Nephron progenitor cell (in vitro differentiated cells): ENCODE data around the gene SLCO2A1.

ENCODE experiments used
- DNase-seq: peaks from one replicate; pipeline ENCODE4 v3.0.0; 2021
- H3K27ac Mint-ChIP-seq: 2 replicates; pipeline ENCODE4 v1.8.0; 2021; ENCODE audit warnings: mild to moderate bottlenecking, moderate library complexity, mixed read lengths
- H3K27me3 Mint-ChIP-seq: 2 replicates; pipeline ENCODE4 v1.8.0; 2021; ENCODE audit warnings: mild to moderate bottlenecking, low read depth, mixed read lengths; ENCODE audit not compliant: poor library complexity
- H3K36me3 Mint-ChIP-seq: 2 replicates; pipeline ENCODE4 v1.8.0; 2021; ENCODE audit warnings: low read depth, mixed read lengths
- H3K4me1 Mint-ChIP-seq: 2 replicates; pipeline ENCODE4 v1.8.0; 2021; ENCODE audit warnings: mixed read lengths
- H3K4me3 Mint-ChIP-seq: 2 replicates; pipeline ENCODE4 v1.8.0; 2021; ENCODE audit warnings: mild to moderate bottlenecking, moderate library complexity, mixed read lengths
- H3K9me3 Mint-ChIP-seq: 2 replicates; pipeline ENCODE4 v1.8.0; 2021; ENCODE audit warnings: mild to moderate bottlenecking, moderate library complexity, mixed read lengths
- TF ChIP-seq, protein P1 (sequence below): fragments of 200-600 bp; sonication (generic); IDR thresholded peaks from 2 replicates; pipeline ENCODE4 v1.5.0; 2021; ENCODE audit warnings: antibody characterized with exemption

Gene SLCO2A1

DNA sequence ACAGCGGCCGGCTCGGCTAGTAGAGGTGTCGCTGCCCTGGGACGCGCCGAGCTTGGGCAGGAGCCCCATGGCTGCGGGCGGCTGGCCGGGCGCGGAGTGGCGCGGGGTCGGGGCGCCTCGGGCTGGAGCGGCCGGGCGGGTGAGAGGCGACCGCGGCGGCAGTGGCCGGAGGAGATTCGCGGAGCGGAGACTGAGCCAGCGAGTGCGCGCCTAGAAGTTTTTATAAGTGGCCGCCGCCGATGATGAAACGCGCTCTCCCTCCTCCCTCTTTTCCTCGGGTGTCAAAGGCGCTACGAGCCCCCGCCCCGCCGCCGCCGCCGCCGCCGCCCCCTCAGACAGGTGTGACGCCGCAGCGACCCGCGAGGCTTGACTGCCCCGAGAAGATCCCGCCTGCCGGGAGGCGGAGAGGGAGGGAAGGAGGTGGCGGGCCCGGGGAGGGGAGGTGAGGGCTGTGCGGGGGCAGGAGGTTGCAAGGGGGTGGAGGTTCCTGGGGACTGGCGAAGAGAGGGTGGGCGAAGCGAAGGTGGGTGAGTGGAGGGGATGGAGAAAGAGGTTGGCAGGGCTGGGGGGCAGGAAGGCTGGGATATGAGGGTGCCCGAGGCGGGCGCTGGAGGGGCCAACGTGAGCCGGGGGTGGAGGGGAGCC is at the start of gene SLCO2A1:
Gene SLCO2A1, minus strand, starts transcription at position 192 of the 645 bp plus-strand sequence. Its CDS starts 123 bp downstream, at position 69.
- peaks cover 50% of the 10 kb centered on the region for H3K4me1 Mint-ChIP-seq
- peak within 1 kb of the TSS; percentile 91 for H3K27ac Mint-ChIP-seq
- no peaks in the 10 kb centered on the region for H3K36me3 Mint-ChIP-seq
- TF ChIP-seq, protein P1, sequence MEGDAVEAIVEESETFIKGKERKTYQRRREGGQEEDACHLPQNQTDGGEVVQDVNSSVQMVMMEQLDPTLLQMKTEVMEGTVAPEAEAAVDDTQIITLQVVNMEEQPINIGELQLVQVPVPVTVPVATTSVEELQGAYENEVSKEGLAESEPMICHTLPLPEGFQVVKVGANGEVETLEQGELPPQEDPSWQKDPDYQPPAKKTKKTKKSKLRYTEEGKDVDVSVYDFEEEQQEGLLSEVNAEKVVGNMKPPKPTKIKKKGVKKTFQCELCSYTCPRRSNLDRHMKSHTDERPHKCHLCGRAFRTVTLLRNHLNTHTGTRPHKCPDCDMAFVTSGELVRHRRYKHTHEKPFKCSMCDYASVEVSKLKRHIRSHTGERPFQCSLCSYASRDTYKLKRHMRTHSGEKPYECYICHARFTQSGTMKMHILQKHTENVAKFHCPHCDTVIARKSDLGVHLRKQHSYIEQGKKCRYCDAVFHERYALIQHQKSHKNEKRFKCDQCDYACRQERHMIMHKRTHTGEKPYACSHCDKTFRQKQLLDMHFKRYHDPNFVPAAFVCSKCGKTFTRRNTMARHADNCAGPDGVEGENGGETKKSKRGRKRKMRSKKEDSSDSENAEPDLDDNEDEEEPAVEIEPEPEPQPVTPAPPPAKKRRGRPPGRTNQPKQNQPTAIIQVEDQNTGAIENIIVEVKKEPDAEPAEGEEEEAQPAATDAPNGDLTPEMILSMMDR = no peak
- peak; percentile 82 for DNase-seq
- no peaks in the 10 kb centered on the region for H3K9me3 Mint-ChIP-seq
- H3K4me3 Mint-ChIP-seq = peak within 1 kb of the TSS; percentile 93
- peaks cover 26% of the 10 kb centered on the region for H3K27me3 Mint-ChIP-seq

DNA sequence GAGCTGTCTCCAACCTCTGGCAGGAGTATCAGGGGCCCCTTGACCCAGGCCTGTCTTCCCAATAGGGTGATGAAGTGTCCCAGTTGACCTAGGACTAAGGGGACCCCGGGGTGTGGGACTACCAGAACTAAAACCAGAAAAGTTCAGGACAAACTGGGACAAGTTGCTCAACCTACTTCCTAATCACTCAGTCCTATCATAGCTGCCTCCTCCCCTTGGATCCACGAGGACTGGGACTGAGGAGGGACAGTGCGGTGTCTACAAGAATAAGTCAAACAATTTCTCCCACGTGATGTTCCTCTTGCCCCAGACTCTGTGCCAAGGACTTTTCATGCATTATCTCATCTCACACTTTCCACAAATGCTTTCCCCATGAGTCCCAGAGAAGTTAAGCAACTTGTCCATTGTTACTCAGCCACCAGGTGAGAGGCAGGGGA is 49.4 kb upstream of the SLCO2A1 start:
- H3K4me3 Mint-ChIP-seq = no peak overlapping the region
- DNase-seq = no peak
- no peak overlapping the region for H3K27ac Mint-ChIP-seq
- H3K9me3 Mint-ChIP-seq = peaks cover 33% of the 10 kb centered on the region
- H3K36me3 Mint-ChIP-seq = peaks cover 6% of the 10 kb centered on the region
- H3K4me1 Mint-ChIP-seq = peaks cover 16% of the 10 kb centered on the region
- TF ChIP-seq, protein P1 = no peak
- peaks cover 4% of the 10 kb centered on the region for H3K27me3 Mint-ChIP-seq

DNA sequence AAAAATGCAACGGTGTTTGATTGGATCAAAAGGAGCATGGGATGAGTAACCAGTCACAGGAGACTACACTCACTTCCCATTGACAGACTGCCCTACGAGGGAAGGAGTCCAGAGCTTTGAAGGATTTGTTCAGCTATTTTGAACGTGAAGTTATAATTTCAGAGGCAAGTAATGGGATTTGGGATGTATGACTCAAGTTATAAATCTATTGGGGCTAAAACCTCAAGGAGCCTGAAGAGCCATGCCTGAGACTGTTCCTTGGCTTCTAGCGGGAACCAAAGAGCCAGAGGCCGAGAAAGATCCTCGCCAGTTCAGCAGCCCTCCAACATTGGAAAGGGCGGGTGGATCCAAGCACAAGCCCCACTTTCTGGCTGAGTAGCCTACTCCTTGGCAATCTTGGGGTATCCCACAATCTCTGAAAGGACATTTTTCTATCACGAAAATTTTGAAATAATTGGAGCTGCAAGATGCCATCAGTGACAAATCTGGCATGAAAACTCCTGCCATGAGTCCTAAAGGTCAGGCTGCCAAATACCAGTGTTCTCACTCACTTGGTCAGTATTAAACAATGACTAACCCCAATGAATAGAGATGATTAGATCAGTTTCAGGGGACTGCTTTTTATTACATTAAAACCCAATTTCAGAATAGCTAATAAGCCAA is 48.6 kb upstream of the SLCO2A1 start:
- DNase-seq = no peak
- Mint-ChIP-seq H3K4me1 (peaks cover 11% of the 10 kb centered on the region), H3K9me3 (peaks cover 33% of the 10 kb centered on the region), H3K36me3 (peaks cover 6% of the 10 kb centered on the region), H3K27ac (no peak overlapping the region), H3K4me3 (no peak overlapping the region), H3K27me3 (no peaks in the 10 kb centered on the region)
- TF ChIP-seq, protein P1 = no peak

DNA sequence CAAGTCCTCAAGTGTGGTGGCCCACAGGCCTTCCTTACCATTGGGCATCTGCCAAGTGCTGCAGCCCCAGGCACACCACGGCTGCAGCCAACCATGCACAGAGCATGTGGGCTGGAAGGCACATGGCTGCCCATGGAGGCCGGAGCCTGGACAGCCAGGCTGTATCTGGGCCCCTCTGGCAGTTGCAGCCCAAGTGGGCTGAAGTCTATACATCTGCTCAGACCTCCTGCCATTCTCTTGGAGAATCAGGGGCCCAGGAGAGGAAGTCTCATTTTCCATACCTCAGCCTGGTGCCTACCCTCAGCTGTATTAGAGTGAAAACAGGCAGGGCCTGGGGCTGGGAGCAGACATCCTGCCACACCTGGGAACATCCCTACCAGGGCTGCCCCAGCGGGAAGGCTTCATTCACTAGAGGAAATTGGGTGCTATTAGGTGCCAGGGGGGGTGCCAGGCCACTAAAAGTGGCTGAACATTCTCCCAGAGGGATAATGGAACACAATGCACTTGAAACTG is 48.0 kb upstream of the SLCO2A1 start:
- peaks cover 6% of the 10 kb centered on the region for H3K36me3 Mint-ChIP-seq
- H3K4me3 Mint-ChIP-seq = no peak overlapping the region
- H3K4me1 Mint-ChIP-seq = peaks cover 11% of the 10 kb centered on the region
- DNase-seq = no peak
- H3K9me3 Mint-ChIP-seq = peaks cover 33% of the 10 kb centered on the region
- TF ChIP-seq, protein P1 = no peak
- H3K27me3 Mint-ChIP-seq = no peaks in the 10 kb centered on the region
- H3K27ac Mint-ChIP-seq = no peak overlapping the region

DNA sequence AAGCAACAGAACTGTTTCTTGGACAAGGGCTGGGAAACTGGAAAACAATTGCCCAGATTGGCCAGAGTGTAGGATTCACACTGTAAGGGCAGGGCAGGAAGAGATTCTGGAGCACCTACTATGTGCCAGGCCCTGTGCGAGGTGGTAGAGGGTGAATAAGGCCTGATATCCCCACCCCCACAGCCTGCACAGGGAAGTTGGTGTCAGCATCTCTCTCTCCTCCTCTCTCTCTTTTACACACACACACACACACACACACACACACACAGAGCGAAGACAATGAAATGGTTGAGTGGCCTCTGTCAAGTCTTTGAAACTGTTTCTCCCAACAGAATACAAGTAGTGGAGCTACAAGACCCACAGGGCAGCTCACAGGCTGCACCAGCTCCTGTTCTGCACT is 47.1 kb upstream of the SLCO2A1 start:
- DNase-seq = no peak
- TF ChIP-seq, protein P1 = no peak
- peaks cover 11% of the 10 kb centered on the region for H3K4me1 Mint-ChIP-seq
- no peak overlapping the region for H3K4me3 Mint-ChIP-seq
- peaks cover 30% of the 10 kb centered on the region for H3K9me3 Mint-ChIP-seq
- H3K27ac Mint-ChIP-seq = no peak overlapping the region
- peaks cover 6% of the 10 kb centered on the region for H3K36me3 Mint-ChIP-seq
- no peaks in the 10 kb centered on the region for H3K27me3 Mint-ChIP-seq
